NCI-H524 (cell line): ENCODE results near the gene SEC14L3.

ENCODE experiments used
- DNase-seq, 2 experiments: peaks; one replicate each; lab custom pipeline; 2025; lab: John Stamatoyannopoulos, UW

The SEC14L3 gene

GRCh38 chr22:30423301-30423958, 48.4 kb downstream of the SEC14L3 start:
- DNase-seq = peak in 1 of 2 experiments; percentile 49

DNA sequence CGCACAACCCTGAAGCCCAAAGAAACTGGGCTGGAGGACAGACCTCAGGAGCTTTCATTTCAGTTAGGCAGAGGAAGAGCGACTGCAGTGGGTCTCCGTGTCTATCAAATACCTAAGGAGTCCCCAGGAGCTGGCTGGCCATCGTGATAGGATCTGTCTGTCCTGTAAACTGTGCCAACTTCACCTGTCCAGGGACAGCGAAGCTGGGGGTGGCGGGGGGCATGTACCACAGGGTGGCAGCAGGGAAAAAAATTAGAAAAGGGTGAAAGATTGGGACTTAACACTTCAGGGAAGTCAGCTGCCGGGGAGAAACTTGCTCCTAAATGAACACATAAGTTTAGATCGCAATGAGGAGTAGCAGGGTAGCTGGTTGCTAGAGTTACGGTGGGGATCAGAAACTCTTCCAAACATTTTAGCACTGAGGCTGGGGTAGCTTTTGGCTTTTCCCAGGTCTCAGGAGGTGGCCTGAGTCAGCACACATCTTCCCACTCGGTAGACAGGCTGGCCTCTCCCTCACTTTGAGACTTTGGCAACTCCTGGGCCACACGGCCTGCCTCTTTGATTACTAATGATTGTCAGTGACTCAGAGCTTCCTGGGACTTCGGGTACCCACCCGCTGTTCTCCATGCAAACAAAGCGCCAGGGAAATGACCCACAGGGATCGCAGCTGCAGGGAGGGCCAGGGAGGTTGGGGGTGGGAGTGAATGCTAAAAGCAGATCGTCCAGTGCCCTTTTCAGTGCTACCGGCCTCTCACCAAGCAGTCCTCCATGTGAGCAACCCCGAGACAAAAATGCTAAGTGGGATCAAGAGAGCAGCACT, 49.1 kb downstream of the SEC14L3 start:
- no peak for DNase-seq

GRCh38 chr22:30421695-30422480, 49.9 kb downstream of the SEC14L3 start:
- DNase-seq = no peak

DNA sequence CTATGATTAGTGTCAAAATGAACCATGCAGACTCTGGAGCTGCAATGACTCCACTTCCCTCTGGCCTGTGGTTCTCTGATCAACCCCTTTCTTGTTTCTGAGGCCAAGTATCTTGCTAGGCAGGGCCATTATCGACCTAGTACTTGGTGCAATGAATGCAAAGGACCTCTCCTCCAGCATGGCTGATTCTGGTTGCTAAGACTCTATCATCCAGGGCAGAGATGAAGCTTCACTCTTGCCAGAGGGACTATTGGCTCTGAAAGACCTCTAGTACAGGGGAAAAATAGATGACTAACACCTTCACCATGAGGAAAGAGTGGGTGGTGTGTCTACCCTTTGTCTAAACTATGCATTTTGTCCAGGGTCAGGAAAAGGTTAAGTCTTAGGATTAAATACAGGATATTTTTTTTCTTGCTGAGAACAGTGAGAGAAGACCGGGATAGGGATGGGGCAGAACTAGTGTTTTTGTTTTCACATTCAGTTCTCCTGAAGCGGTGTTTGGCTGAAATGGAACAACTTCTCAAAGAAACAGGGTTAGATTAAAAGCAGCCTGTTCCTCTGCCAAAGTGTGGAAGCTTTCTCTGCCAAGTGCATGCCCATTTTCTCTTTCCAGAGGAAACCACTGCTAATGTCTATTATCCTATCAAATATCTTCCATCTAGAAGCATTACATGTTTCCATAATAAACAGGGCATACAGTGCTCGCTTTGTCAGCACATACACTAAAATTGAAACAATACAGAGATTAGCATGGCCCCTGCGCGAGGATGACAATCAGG, 51.3 kb downstream of the SEC14L3 start:
- no peak for DNase-seq

- no peak for DNase-seq
These were observed 55.0 kb downstream of the SEC14L3 start for GRCh38 chr22:30416837-30417236.

DNA sequence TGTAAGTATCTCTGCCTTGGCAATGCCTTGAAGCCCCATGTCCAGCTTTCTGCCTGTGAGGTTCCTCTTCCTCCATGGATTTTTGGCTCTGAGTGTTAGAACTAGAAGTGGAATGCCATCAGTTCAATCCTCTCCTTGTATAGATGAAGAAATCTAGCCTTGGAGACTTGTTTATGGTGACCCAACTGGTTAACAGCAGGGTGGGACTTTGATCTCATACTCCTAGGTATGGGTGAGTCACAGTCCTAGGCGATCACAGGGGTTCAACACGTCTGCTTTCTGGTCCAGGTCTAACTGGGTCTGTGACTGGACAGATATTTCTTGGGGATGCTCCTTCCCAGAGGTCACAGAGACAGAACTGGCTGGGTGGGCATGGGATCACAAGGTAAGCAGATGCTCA, 55.4 kb downstream of the SEC14L3 start:
- no peak for DNase-seq

GRCh38 chr22:30414525-30415047, 57.2 kb downstream of the SEC14L3 start:
- no peak for DNase-seq

DNA sequence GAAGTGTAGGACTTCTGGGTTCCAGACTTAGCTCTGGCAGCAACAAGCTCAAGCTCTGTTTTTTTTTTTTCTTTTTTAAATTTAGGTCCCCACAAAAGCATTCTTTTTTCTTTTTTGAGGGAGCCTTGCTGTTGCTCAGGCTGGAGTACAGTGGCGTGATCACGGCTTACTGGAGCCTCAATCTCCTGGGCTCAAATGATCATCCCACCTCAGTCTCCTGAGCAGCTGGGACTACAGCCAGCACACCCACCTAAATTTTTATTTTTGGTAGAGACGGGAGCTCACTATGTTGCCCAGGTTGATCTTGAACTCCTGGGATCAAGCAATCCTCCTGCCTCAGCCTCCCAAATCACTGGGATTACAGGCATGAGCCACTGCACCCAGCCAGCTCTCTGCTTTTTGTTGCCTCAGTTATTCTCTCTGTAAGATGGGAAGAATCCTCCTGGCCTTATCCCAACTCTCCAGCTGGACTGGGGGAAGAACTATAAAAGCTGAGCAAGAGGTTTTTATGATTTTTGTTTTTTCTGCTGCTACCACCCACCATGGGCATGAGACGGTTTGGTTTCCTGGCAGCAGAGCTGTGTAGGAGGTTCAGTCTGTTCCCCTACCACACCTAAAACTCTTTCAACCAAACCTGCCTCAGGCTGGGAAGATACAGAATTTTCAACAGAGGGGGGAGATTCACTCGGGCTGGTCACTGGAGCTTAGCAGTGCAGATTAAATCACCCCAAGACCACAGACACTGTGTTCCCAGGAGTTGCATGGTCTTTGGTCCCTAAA, 57.9 kb downstream of the SEC14L3 start:
- DNase-seq = no peak

DNA sequence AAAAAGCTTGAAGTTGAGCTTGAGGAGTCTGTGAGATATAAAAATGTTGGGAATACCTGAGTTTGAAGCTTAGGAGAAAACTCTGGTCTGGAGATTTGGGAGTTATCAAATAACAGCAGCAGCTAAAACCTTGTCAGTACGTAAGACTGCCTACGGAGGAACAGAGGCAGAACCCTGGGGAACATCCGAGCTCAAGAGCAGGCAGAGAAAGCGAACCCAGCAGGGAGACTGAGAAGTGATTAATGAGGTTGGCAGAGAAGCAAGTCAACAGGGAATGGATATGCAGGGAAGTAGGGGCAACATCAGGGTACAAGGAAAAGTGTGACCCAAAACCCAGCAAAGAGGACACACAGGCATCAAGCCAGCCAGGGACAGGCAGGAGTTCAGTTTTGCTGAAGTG, 58.8 kb downstream of the SEC14L3 start:
- DNase-seq = no peak

DNA sequence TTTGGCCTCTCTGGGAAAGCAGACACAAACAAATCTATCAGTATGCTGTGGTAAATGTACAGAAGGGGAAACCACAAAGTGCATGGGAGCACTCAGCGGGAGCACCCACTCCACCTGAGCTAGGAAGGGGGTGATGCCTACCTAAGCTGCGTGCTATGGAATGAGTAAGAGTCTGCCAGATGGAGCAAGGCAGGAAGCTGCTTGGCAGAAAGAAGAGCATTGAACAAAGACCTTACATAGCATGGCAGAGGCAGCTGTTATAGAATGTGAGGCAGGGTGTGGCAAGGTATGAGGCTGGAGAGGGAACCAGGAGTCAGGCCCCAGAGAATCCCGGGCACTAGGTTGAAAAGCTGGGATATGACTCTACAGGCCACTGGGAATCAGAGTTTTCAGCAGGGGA, 60.0 kb downstream of the SEC14L3 start:
- DNase-seq = no peak
